Loucy (cell line): ENCODE data around the gene HOXB9.

Experiments
- EZH2phosphoT487 ChIP-seq: fragments of 200-600 bp; IDR thresholded peaks from 2 replicates; pipeline ENCODE4 v1.6.1; 2018; ENCODE audit warnings: antibody characterized with exemption, mild to moderate bottlenecking, moderate library complexity, borderline replicate concordance
- TF ChIP-seq, protein P1 (sequence below): fragments of 200-600 bp; sonication (generic); conservative IDR thresholded peaks from 2 replicates; pipeline ENCODE4 v1.5.1; 2014; ENCODE audit warnings: mild to moderate bottlenecking, antibody characterized with exemption, low read length

GRCh38 chr17:48604770-48605329, 21.3 kb downstream of the HOXB9 start, which contains the start of gene HOXB6:
- TF ChIP-seq, protein P1, sequence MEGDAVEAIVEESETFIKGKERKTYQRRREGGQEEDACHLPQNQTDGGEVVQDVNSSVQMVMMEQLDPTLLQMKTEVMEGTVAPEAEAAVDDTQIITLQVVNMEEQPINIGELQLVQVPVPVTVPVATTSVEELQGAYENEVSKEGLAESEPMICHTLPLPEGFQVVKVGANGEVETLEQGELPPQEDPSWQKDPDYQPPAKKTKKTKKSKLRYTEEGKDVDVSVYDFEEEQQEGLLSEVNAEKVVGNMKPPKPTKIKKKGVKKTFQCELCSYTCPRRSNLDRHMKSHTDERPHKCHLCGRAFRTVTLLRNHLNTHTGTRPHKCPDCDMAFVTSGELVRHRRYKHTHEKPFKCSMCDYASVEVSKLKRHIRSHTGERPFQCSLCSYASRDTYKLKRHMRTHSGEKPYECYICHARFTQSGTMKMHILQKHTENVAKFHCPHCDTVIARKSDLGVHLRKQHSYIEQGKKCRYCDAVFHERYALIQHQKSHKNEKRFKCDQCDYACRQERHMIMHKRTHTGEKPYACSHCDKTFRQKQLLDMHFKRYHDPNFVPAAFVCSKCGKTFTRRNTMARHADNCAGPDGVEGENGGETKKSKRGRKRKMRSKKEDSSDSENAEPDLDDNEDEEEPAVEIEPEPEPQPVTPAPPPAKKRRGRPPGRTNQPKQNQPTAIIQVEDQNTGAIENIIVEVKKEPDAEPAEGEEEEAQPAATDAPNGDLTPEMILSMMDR: no peak
- no peak for TF ChIP-seq EZH2phosphoT487
